ENCODE measurements around the gene TBL1XR1.

TBL1XR1 gene

GRCh38 chr3:177182352-177182751, 14.9 kb downstream of the TBL1XR1 start:
- no peak for TF ChIP-seq USF1 (IDR thresholded peaks at IDR 0.05)

GRCh38 chr3:177181418-177181817, 15.9 kb downstream of the TBL1XR1 start:
- TF ChIP-seq TCF12 (IDR thresholded peaks at IDR 0.05; ENCODE audit: low read depth) (no peak), EGR1 (IDR thresholded peaks at IDR 0.05) (no peak), TAF1 (IDR thresholded peaks at IDR 0.05; ENCODE audit: low read depth) (no peak), CREB1 (IDR thresholded peaks at IDR 0.05; ENCODE audit: low read depth) (no peak), EP300 (IDR thresholded peaks at IDR 0.05; ENCODE audit: borderline replicate concordance) (no peak), YY1 (IDR thresholded peaks at IDR 0.05; ENCODE audit: low read depth) (no peak), MAX (IDR thresholded peaks at IDR 0.05) (no peak), NFIC (IDR thresholded peaks at IDR 0.05) (no peak), RAD21 (IDR thresholded peaks at IDR 0.05; ENCODE audit: low read depth) (no peak), USF1 (IDR thresholded peaks at IDR 0.05) (no peak), CEBPB (IDR thresholded peaks at IDR 0.05) (no peak), ZBTB7A (IDR thresholded peaks at IDR 0.05; ENCODE audit: low read depth) (no peak), FOXM1 (IDR thresholded peaks at IDR 0.05; ENCODE audit: borderline replicate concordance, low read depth) (no peak), REST (IDR thresholded peaks at IDR 0.05; ENCODE audit: low read depth) (no peak), TEAD4 (IDR thresholded peaks at IDR 0.05) (no peak)

- TF ChIP-seq CREB1 (IDR thresholded peaks at IDR 0.05; ENCODE audit: low read depth): no peak
- no peak for TF ChIP-seq MAX (IDR thresholded peaks at IDR 0.05)
- no peak for TF ChIP-seq FOXM1 (IDR thresholded peaks at IDR 0.05; ENCODE audit: borderline replicate concordance, low read depth)
- TF ChIP-seq CEBPB (IDR thresholded peaks at IDR 0.05): no peak
- no peak for TF ChIP-seq RAD21 (IDR thresholded peaks at IDR 0.05; ENCODE audit: low read depth)
Measured at GRCh38 chr3:177180506-177180905, 16.8 kb downstream of the TBL1XR1 start.

GRCh38 chr3:177179281-177180067, 17.8 kb downstream of the TBL1XR1 start:
- TF ChIP-seq EP300 (IDR thresholded peaks at IDR 0.05; ENCODE audit: borderline replicate concordance) (no peak), MAX (IDR thresholded peaks at IDR 0.05) (no peak), TEAD4 (IDR thresholded peaks at IDR 0.05) (no peak), EGR1 (IDR thresholded peaks at IDR 0.05) (no peak), USF1 (IDR thresholded peaks at IDR 0.05) (no peak), ZBTB7A (IDR thresholded peaks at IDR 0.05; ENCODE audit: low read depth) (no peak), NFIC (IDR thresholded peaks at IDR 0.05) (no peak), CEBPB (IDR thresholded peaks at IDR 0.05) (no peak), RAD21 (IDR thresholded peaks at IDR 0.05; ENCODE audit: low read depth) (no peak), TCF12 (IDR thresholded peaks at IDR 0.05; ENCODE audit: low read depth) (no peak), YY1 (IDR thresholded peaks at IDR 0.05; ENCODE audit: low read depth) (no peak), TAF1 (IDR thresholded peaks at IDR 0.05; ENCODE audit: low read depth) (no peak)

- TF ChIP-seq MAX (IDR thresholded peaks at IDR 0.05) (no peak), TEAD4 (IDR thresholded peaks at IDR 0.05) (no peak), REST (IDR thresholded peaks at IDR 0.05; ENCODE audit: low read depth) (no peak), TAF1 (IDR thresholded peaks at IDR 0.05; ENCODE audit: low read depth) (no peak), ZBTB7A (IDR thresholded peaks at IDR 0.05; ENCODE audit: low read depth) (no peak), USF1 (IDR thresholded peaks at IDR 0.05) (no peak), EGR1 (IDR thresholded peaks at IDR 0.05) (no peak), CEBPB (IDR thresholded peaks at IDR 0.05) (no peak), NFIC (IDR thresholded peaks at IDR 0.05) (no peak), CREB1 (IDR thresholded peaks at IDR 0.05; ENCODE audit: low read depth) (no peak), RAD21 (IDR thresholded peaks at IDR 0.05; ENCODE audit: low read depth) (no peak), TCF12 (IDR thresholded peaks at IDR 0.05; ENCODE audit: low read depth) (no peak), YY1 (IDR thresholded peaks at IDR 0.05; ENCODE audit: low read depth) (no peak), EP300 (IDR thresholded peaks at IDR 0.05; ENCODE audit: borderline replicate concordance) (no peak), FOXM1 (IDR thresholded peaks at IDR 0.05; ENCODE audit: borderline replicate concordance, low read depth) (no peak)
Measured at GRCh38 chr3:177177749-177178221, 19.5 kb downstream of the TBL1XR1 start.

Data from Ishikawa (cell line).